CD4-positive, alpha-beta T cell treated with Interleukin-21 for 1 hour (primary cell): ENCODE measurements around the gene LGI2.

Experiments used
- DNase-seq: peaks from one replicate; pipeline ENCODE4 v3.0.0-alpha.2; 2020

Gene LGI2

GRCh38 chr4:24956763-24957162 is 74.0 kb downstream of the LGI2 start:
- DNase-seq = no peak

GRCh38 chr4:24956091-24956490 is 74.7 kb downstream of the LGI2 start:
- no peak for DNase-seq

DNA sequence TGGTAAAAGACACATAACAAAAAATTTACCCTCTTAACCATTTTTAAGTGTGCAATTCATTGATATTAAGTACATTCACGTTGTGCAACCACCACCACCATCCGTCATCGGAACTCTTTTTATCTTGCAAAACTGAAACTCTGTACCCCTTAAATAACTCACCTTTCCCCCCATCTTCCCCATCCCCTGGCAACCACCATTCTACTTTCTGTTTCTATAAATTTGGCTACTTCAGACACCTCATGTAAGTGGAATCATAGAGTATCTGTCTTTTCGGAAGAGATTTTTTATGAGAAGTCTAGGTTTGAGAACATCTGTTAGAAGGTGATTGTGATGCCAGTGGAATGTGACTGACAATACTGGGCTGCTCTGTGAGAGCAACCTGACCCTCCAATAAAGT is 78.1 kb downstream of the LGI2 start:
- DNase-seq = no peak

- DNase-seq = no peak
Measured at GRCh38 chr4:24949970-24950369, 80.8 kb downstream of the LGI2 start.
